K562 (cell line): ENCODE results near the gene LRP1. TPM values are rescaled to one million over a fixed set of nuclear protein-coding genes. Genes with fewer than 3 reads are reported as not detected.

Experiments used
- ATAC-seq: fragments of 200-7000 bp; cut with Tn5 transposase; 3 replicates; pipeline ENCODE4 v1.9.1; 2020; ENCODE audit warnings: moderate library complexity
- BruUV-seq: library from RNA; stranded (reverse); fragments of 400-500 nt; replicated peaks from 2 replicates; lab custom pipeline; 2021; lab: Mats Ljungman, UMichigan
- CTCF ChIA-PET: fragments of 300-600 bp; formaldehyde crosslinking; extraction: SDS; loops from one replicate; lab custom pipeline; 2021; ENCODE audit warnings: low intra/inter-chr PET ratio; lab: Yijun Ruan, JAX
- POLR2A ChIA-PET: fragments of 300-600, 350-650 bp; sonication (Branson Sonifier 250); formaldehyde crosslinking; extraction: SDS; loops from one replicate; lab custom pipeline; 2021; ENCODE audit warnings: antibody characterized with exemption, inconsistent platforms; lab: Yijun Ruan, JAX
- DNase-seq, 4 experiments: peaks; one replicate each; pipeline versions ENCODE4 v3.0.0 to v3.0.0-alpha.2; 2011 to 2018; ENCODE audit warnings: low spot score in 3 of 4, mixed read lengths in 3 of 4; ENCODE audit errors: extremely low read depth in 1 of 4
- FAIRE-seq: peaks from 2 replicates; lab custom pipeline; 2011; peaks lifted over from hg19 to GRCh38; lab: Jason Lieb, UNC
- H2AFZ ChIP-seq: 2 replicates; pipeline ENCODE4 v1.6.0; 2011; ENCODE audit warnings: low read depth, low read length, control low read depth, inconsistent platforms
- H3K27ac ChIP-seq: fragments of 200-600 bp; 3 replicates; pipeline ENCODE4 v1.8.0; 2011; ENCODE audit warnings: low read depth, mild to moderate bottlenecking, control low read depth, inconsistent platforms, low read length, moderate library complexity, mixed read lengths; ENCODE audit errors: extremely low read depth
- H3K27me3 ChIP-seq, 2 experiments: fragments of 300-600 bp in 1 of 2; 2 replicates in 1 of 2; 3 replicates in 1 of 2; pipeline versions ENCODE4 v1.6.0 to v1.8.0; 2011; ENCODE audit warnings: inconsistent platforms in 2 of 2, low read length in 2 of 2, mild to moderate bottlenecking in 1 of 2, mixed read lengths in 1 of 2, moderate library complexity in 1 of 2; ENCODE audit not compliant: control insufficient read depth in 2 of 2, insufficient read depth in 2 of 2
- H3K36me3 ChIP-seq: fragments of 300-600 bp; 3 replicates; pipeline ENCODE4 v1.8.0; 2011; ENCODE audit warnings: mild to moderate bottlenecking, low read length, inconsistent platforms; ENCODE audit not compliant: control insufficient read depth, insufficient read depth
- H3K4me1 ChIP-seq, 2 experiments: fragments of 200-600 bp in 1 of 2; replicated peaks in 1 of 2; 2 replicates in 1 of 2; 3 replicates in 1 of 2; pipeline versions ENCODE4 v1.5.1 to v1.8.0; 2011; ENCODE audit warnings: inconsistent platforms in 2 of 2, low read length in 2 of 2, mild to moderate bottlenecking in 1 of 2, mixed read lengths in 1 of 2, moderate library complexity in 1 of 2; ENCODE audit not compliant: control insufficient read depth in 2 of 2, insufficient read depth in 2 of 2
- H3K4me2 ChIP-seq: 2 replicates; pipeline ENCODE4 v1.6.1; 2011; ENCODE audit warnings: low read length, control low read depth, inconsistent platforms, mixed read lengths; ENCODE audit not compliant: insufficient read depth
- H3K4me3 ChIP-seq: fragments of 200-600 bp; sonication (generic), shearing (Covaris generic); 2 replicates; pipeline ENCODE4 v1.5.1; 2016; ENCODE audit warnings: control low read depth, inconsistent platforms
- H3K79me2 ChIP-seq: fragments of 200-600 bp; 3 replicates; pipeline ENCODE4 v1.8.0; 2011; ENCODE audit warnings: low read length, inconsistent platforms; ENCODE audit not compliant: control insufficient read depth, insufficient read depth
- H3K9ac ChIP-seq, 2 experiments: 2 replicates each; pipeline versions ENCODE4 v1.6.0 to v1.6.1; 2011; ENCODE audit warnings: low read depth in 2 of 2, low read length in 2 of 2, control low read depth in 1 of 2, inconsistent platforms in 1 of 2, mild to moderate bottlenecking in 1 of 2, mixed read lengths in 1 of 2; ENCODE audit not compliant: insufficient read depth in 1 of 2
- H3K9me1 ChIP-seq: one replicate; pipeline ENCODE4 v1.6.0; 2011; ENCODE audit warnings: inconsistent platforms, mild to moderate bottlenecking, low read length, moderate library complexity; ENCODE audit not compliant: control insufficient read depth, insufficient read depth
- H3K9me3 ChIP-seq: replicated peaks from 2 replicates; pipeline ENCODE4 v1.5.1; 2011; ENCODE audit warnings: low read depth, low read length, inconsistent platforms; ENCODE audit not compliant: control insufficient read depth, insufficient read depth
- H4K20me1 ChIP-seq: replicated peaks from 2 replicates; pipeline ENCODE4 v1.6.1; 2011; ENCODE audit warnings: low read length, inconsistent platforms, mixed read lengths; ENCODE audit not compliant: control insufficient read depth, insufficient read depth
- BRD4 ChIP-seq: fragments of 200-600 bp; sonication (generic); IDR thresholded peaks from 2 replicates; pipeline ENCODE4 v1.6.1; 2017; ENCODE audit warnings: inconsistent platforms
- ERF ChIP-seq: fragments of 450-650 bp; formaldehyde crosslinking; IDR thresholded peaks from 2 replicates; pipeline ENCODE4 v1.4.0; 2020; ENCODE audit warnings: mild to moderate bottlenecking, mixed read lengths
- SPI1 ChIP-seq: IDR thresholded peaks from 2 replicates; pipeline ENCODE4 v1.6.1; 2011; ENCODE audit warnings: low read depth, low read length, control low read depth, borderline replicate concordance
- WGBS: fragments of 100-300 bp; shearing (Covaris generic); methylation state at CpG from one replicate; pipeline ENCODE4 v1.1.6; 2016; ENCODE audit warnings: low coverage, mixed read lengths; ENCODE audit not compliant: insufficient coverage; ENCODE audit errors: missing lambda C conversion rate; 5-methylcytosine and 5-hydroxymethylcytosine counted together
- in situ Hi-C: fragments of 300-500 bp; cut with MboI; formaldehyde crosslinking; loops from 4 replicates; pipeline ENCODE4 v1.15.0; 2018; ENCODE audit warnings: inconsistent platforms, mixed read lengths
- intact Hi-C: fragments of 100-400 bp; cut with micrococcal nuclease; formaldehyde crosslinking; loops from 2 replicates; pipeline ENCODE4 v1.14.2; 2022
- polyA plus RNA-seq, 8 experiments: library from polyadenylated mRNA; depleted of rRNA in 4 of 8; stranded (reverse) in 5 of 8; unstranded in 3 of 8; fragments of >200 nt; fragmentation: Nextera tagmentation in 2 of 8; fragmentation: Illumina TruSeq in 1 of 8; extraction: Ambion mirVana in 2 of 8; extraction: Trizol in 1 of 8; gene quantifications; 2 replicates each; pipeline versions ENCODE4 v1.2.1 to v1.2.3, GENCODE V29; 2011 to 2014; ENCODE audit warnings: inconsistent platforms in 1 of 8, missing spikeins in 1 of 8
- total RNA-seq, 7 experiments: library from RNA; depleted of rRNA in 6 of 7; stranded (reverse); fragments of >200 nt in 6 of 7; fragmentation: Illumina TruSeq in 2 of 7; extraction: Trizol in 2 of 7; gene quantifications; 2 replicates each; pipeline versions ENCODE4 v1.2.1 to v1.2.3, GENCODE V29; 2011 to 2021; ENCODE audit warnings: low replicate concordance in 1 of 7

Gene LRP1
- total and polyA plus RNA-seq, 9 of the 15 experiments (the other 6 are each of a cell fraction or from before 2014, with no cell fraction given), result 0.04 to 0.64 (median 0.19) TPM; not detected in 2

GRCh38 chr12:57146961-57147944 lies 19.0 kb downstream of the LRP1 start, which contains the start of gene LRP1-AS:
Gene LRP1-AS, minus strand, starts transcription at chr12:57147619.
- in situ Hi-C loops (no loop called here), intact Hi-C loops (no loop called here)
- DNase-seq (no peak), FAIRE-seq (no peak), ATAC-seq (no peak)
- no peak within 1 kb of the TSS for H2AFZ ChIP-seq
- H3K9me1 ChIP-seq, result no peaks in the 10 kb centered on the region
- BruUV-seq, result no TSS peak
- H4K20me1 ChIP-seq, result 0 out of 2 replicates have a peak, but pooled peaks cover 3% of the 10 kb centered on the region
- no peak within 1 kb of the TSS for H3K4me3 ChIP-seq
- CTCF ChIA-PET, result no interaction called here
- H3K27ac ChIP-seq, result no peak within 1 kb of the TSS
- TF ChIP-seq SPI1 (peak; percentile 24; the same call in 1 of the 2 replicates), ERF (CRISPR knock-in tag) (no peak), BRD4 (no peak)
- peaks cover 0 to 11% of the 10 kb centered on the region in 2 experiments; a peak in 3 of 5 replicates for H3K27me3 ChIP-seq
- no peaks in the 10 kb centered on the region for H3K36me3 ChIP-seq
- H3K9me3 ChIP-seq, result no peaks in the 10 kb centered on the region
- no peak within 1 kb of the TSS for H3K4me2 ChIP-seq
- WGBS, result 38% methylated on average over 8 of the region's 8 CpGs
- peak within 1 kb of the TSS in 1 of 2 experiments; percentile 64; a peak in 2 of 4 replicates for H3K9ac ChIP-seq
- no peaks in the 10 kb centered on the region for H3K79me2 ChIP-seq
- peaks cover 0 to 10% of the 10 kb centered on the region in 2 experiments; a peak in 3 of 5 replicates for H3K4me1 ChIP-seq
- POLR2A ChIA-PET, result interaction anchor here (0.9 kb wide), 1 partner anchor 19 kb away, joined by 4 read pairs; the partner anchor contains the start of gene LRP1
